Suprapubic skin (tissue), 4 donors: ENCODE data around the gene EPHA2. TPM values are rescaled to one million over a fixed set of nuclear protein-coding genes. Genes with fewer than 3 reads are reported as not detected.
A peak's percentile ranks its signal among the peaks of the same experiment; 100 is the strongest.

Source experiments
- DNase-seq, 2 donors: peaks; one replicate each; pipeline ENCODE4 v3.0.0-alpha.2; 2019; ENCODE audit warnings: low spot score in 2 of 2
- H3K27ac ChIP-seq: fragments of 200-600 bp; sonication (generic); one replicate; pipeline ENCODE4 v1.5.1; 2019
- H3K27me3 ChIP-seq: fragments of 200-600 bp; sonication (generic); one replicate; pipeline ENCODE4 v1.5.1; 2019
- H3K36me3 ChIP-seq: fragments of 200-600 bp; sonication (generic); one replicate; pipeline ENCODE4 v1.5.1; 2019
- H3K4me1 ChIP-seq: fragments of 200-600 bp; sonication (generic); one replicate; pipeline ENCODE4 v1.5.1; 2019
- H3K4me3 ChIP-seq: fragments of 200-600 bp; sonication (generic); one replicate; pipeline ENCODE4 v1.5.1; 2019; ENCODE audit warnings: mild to moderate bottlenecking
- H3K9me3 ChIP-seq: fragments of 200-600 bp; sonication (generic); one replicate; pipeline ENCODE4 v1.5.1; 2019
- EP300 ChIP-seq: sonication (generic); formaldehyde crosslinking; IDR thresholded peaks from one replicate; pipeline ENCODE4 v1.6.1; 2017; ENCODE audit warnings: antibody characterized with exemption
- POLR2A ChIP-seq, 2 donors: fragments of 450-650 bp; IDR thresholded peaks; one replicate each; pipeline ENCODE4 v1.6.1; 2017; ENCODE audit warnings: antibody characterized with exemption in 2 of 2, mild to moderate bottlenecking in 2 of 2, moderate library complexity in 2 of 2
- POLR2AphosphoS5 ChIP-seq, 3 donors: sonication (generic); formaldehyde crosslinking; IDR thresholded peaks; one replicate each; pipeline ENCODE4 v1.6.1; 2017; ENCODE audit warnings: antibody characterized with exemption in 3 of 3
- WGBS: methylation state at CpG from one replicate; pipeline ENCODE4 v1.1.5; 2018; 5-methylcytosine and 5-hydroxymethylcytosine counted together
- total RNA-seq, 4 donors: library from RNA; depleted of rRNA; stranded (reverse); fragments of >200 nt; gene quantifications; one replicate each; pipeline ENCODE4 v1.1.0, GENCODE V29; 2016
- TF ChIP-seq, protein P1 (sequence below), 2 donors: fragments of 200-600 bp in 1 of 2; fragments of 450-650 bp in 1 of 2; sonication (generic) in 1 of 2; IDR thresholded peaks; one replicate each; pipeline ENCODE4 v1.5.1; 2016 to 2019; ENCODE audit warnings: antibody characterized with exemption in 2 of 2, mild to moderate bottlenecking in 1 of 2, moderate library complexity in 1 of 2

Gene EPHA2
- total RNA-seq, 4 donors from 2014 or later = 59.0 to 145 (median 104) TPM

DNA sequence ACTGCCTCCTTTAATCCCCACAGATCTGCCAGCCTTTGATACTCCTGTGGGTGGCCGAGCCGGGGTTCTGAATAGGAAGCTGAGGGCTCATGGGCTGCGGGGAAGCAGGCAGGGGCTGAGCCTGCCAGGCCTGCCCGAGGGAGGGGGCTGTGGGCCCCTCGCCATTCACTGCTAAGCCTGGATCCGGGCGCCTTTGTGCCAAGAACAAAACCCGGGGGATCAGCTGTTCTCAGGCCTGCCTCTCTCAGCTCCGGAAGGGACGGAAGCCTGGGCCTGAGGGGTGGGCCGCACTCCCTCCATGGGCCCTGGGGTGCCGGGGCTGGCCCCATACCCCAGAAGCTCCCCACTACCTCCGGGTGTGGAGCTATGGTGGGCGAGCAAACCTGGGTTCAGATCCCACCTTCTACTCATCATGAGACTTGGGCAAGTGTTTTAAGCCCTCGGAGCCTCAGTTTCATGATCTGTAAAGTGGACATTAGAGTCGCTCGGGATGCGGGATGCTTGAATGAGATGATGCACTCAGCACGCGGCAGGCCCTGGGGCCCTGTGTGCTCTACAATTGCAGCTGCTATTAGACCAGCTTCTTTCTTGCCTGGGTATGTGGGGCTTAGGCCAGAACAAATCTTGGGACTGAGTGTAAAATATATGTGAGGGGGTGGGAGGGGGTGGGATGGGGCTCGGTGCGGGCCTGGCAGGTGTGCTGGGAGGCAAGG lies 19.2 kb upstream of the EPHA2 start:
- Histone ChIP-seq H3K27me3 (no peaks in the 10 kb centered on the region), H3K36me3 (no peaks in the 10 kb centered on the region), H3K4me3 (no peak overlapping the region), H3K27ac (peak overlapping the region; percentile 78), H3K4me1 (peaks cover 42% of the 10 kb centered on the region), H3K9me3 (no peaks in the 10 kb centered on the region)
- 40% methylated on average over 2 of the region's 22 CpGs for WGBS
- TF ChIP-seq POLR2AphosphoS5 (IDR thresholded peaks at IDR 0.05) = no peak
- TF ChIP-seq POLR2A (IDR thresholded peaks at IDR 0.05) = no peak
- TF ChIP-seq EP300 = no peak
- TF ChIP-seq, protein P1, sequence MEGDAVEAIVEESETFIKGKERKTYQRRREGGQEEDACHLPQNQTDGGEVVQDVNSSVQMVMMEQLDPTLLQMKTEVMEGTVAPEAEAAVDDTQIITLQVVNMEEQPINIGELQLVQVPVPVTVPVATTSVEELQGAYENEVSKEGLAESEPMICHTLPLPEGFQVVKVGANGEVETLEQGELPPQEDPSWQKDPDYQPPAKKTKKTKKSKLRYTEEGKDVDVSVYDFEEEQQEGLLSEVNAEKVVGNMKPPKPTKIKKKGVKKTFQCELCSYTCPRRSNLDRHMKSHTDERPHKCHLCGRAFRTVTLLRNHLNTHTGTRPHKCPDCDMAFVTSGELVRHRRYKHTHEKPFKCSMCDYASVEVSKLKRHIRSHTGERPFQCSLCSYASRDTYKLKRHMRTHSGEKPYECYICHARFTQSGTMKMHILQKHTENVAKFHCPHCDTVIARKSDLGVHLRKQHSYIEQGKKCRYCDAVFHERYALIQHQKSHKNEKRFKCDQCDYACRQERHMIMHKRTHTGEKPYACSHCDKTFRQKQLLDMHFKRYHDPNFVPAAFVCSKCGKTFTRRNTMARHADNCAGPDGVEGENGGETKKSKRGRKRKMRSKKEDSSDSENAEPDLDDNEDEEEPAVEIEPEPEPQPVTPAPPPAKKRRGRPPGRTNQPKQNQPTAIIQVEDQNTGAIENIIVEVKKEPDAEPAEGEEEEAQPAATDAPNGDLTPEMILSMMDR (IDR thresholded peaks at IDR 0.05) = no peak
- no peak for DNase-seq

DNA sequence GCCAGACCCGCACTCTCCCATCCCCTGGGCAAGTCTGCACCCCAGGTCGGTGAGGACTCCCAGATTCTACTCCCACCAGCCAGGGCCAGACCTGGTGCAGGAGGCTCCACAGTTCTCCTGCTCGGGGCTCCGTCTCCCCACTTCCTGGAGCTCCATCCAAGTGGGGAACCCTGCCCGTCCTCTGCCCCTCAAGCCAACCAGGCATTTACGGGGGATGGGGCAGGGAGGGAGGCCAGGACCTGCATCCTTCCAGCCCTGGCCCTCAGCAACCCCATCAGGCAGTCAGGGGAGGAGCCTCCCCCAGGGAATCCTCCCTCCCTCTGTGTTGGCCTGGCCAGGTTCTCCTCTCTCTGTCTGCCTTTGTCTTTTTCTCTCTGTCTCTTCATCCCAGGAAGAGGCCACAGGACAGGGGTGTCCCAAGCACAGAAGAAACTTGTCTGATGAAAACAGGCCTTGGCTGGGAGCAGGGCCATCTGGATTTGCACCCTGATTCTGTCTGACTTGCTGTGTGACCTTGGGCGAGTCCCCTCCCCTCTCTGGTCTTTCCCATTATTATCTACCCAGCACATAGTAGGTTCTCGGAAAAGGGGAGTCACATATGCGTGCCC lies 18.5 kb upstream of the EPHA2 start:
- Histone ChIP-seq H3K36me3 (no peaks in the 10 kb centered on the region), H3K9me3 (no peaks in the 10 kb centered on the region), H3K4me1 (peaks cover 42% of the 10 kb centered on the region), H3K4me3 (no peak overlapping the region), H3K27me3 (no peaks in the 10 kb centered on the region), H3K27ac (peak overlapping the region; percentile 3)
- TF ChIP-seq POLR2AphosphoS5 (IDR thresholded peaks at IDR 0.05) (no peak), POLR2A (IDR thresholded peaks at IDR 0.05) (no peak), EP300 (no peak)
- TF ChIP-seq, protein P1 (IDR thresholded peaks at IDR 0.05) = no peak
- WGBS = 71% methylated on average over 9 of the region's 9 CpGs
- DNase-seq = no peak

DNA sequence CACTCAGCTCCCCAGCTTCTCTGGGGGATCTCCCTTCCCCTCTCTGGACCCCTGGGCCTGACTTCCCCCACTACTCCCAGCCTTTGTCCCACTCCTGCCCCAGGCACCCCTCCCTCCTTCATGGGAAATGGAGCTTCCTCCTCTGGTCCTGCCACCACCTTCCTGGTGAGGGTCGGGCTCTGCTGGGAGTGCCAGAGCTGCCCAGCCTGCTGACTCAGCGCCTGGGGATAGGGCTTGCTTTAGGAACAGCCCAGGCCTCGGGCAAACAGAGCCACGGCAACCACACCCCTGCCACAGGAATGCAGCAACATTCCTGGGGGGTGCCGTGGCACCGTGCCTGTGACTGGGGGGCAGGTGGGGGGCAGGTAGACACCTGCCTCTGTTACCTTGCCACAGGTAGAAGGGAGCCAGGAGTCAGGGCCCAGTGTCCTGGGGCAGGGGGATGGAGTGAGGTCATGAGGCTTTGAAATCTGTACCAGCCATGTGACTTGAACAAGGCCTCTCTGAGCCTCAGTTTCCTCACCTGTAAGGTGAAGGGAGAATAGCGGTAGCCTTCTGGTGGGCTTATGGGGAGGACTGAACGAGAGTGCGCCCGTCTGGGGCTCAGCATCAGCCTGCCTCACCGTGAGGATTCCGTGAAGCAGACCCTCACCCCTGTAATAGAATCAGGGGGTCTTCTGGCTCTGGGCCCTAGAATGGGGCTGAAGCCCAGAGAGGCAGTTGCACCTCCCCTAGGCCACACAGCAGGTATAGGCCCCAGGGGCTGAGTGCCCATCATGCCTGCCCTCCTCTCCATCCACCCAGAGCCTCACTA lies 17.8 kb upstream of the EPHA2 start:
- DNase-seq = no peak
- TF ChIP-seq POLR2AphosphoS5 (IDR thresholded peaks at IDR 0.05) (peak in 1 of 3 donors; percentile 19), EP300 (no peak)
- H3K4me1 ChIP-seq = peaks cover 42% of the 10 kb centered on the region
- H3K27me3 ChIP-seq = no peaks in the 10 kb centered on the region
- peak overlapping the region; percentile 18 for H3K27ac ChIP-seq
- no peaks in the 10 kb centered on the region for H3K36me3 ChIP-seq
- H3K4me3 ChIP-seq = no peak overlapping the region
- WGBS = 50% methylated on average over 12 of the region's 12 CpGs
- no peaks in the 10 kb centered on the region for H3K9me3 ChIP-seq

DNA sequence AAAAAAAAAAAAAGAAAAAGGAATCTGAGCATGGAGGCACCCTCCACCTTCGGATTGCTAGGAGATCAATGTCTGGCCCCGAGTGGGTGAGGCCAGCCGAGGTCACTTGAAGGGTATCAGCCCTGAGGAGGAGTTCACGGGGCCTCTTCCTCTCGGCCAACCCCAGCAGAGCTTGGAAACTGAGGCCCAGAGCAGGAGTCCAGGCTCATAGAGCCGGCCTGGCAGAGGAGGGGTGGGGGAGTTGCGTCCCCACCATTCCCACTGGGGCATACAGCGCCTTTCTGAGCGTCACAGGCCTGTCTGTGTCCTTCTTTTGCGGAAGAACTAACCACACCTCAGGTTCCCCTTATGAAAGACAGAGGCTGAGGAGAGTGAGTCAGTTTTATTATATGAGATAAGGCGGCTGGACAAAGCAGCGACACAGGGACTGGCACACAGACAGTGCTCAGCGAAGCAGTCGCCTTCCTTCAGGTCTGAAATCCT lies 17.1 kb upstream of the EPHA2 start:
- DNase-seq = no peak
- peaks cover 43% of the 10 kb centered on the region for H3K4me1 ChIP-seq
- WGBS = 70% methylated on average over 14 of the region's 14 CpGs
- H3K27ac ChIP-seq = peak overlapping the region; percentile 18
- TF ChIP-seq, protein P1 (IDR thresholded peaks at IDR 0.05) = no peak
- TF ChIP-seq POLR2A (IDR thresholded peaks at IDR 0.05) (no peak), EP300 (no peak), POLR2AphosphoS5 (IDR thresholded peaks at IDR 0.05) (no peak)
- H3K9me3 ChIP-seq = no peaks in the 10 kb centered on the region
- H3K36me3 ChIP-seq = no peaks in the 10 kb centered on the region
- H3K27me3 ChIP-seq = no peaks in the 10 kb centered on the region
- H3K4me3 ChIP-seq = no peak overlapping the region

DNA sequence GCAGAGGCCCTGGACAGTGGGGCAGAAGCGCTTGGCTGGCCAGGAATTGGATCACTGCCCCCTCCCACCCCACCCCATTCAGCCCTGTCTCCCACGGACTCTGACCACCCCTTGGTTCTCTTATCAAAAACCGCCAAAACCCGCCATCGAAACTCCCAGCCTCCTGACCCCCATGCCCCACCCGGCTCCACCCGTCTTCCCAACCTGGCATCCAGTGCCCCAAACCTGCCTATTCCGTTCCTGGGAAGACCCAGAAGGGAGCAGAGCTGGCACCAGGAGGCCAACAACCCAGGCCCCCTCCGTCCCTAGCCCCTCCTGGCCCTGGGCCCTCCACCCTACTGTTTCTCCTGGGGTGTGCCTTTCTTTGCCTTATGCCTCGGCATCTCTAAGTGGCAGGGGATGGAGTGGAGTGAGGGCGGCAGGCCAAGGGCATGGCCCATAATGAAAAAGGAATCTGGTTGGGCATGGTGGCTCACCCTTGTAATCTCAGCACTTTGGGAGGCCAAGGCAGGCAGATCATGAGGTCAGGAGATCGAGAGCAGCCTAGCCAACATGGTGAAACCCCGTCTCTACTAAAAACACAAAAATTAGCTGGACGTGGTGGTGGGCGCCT lies 16.5 kb upstream of the EPHA2 start:
- H3K9me3 ChIP-seq = no peaks in the 10 kb centered on the region
- no peak overlapping the region for H3K4me3 ChIP-seq
- H3K27ac ChIP-seq = no peak overlapping the region
- no peaks in the 10 kb centered on the region for H3K27me3 ChIP-seq
- WGBS = 90% methylated on average over 13 of the region's 15 CpGs
- no peaks in the 10 kb centered on the region for H3K36me3 ChIP-seq
- H3K4me1 ChIP-seq = peaks cover 50% of the 10 kb centered on the region
- peak in 1 of 2 donors; percentile 64 for DNase-seq
- TF ChIP-seq EP300 = no peak
- TF ChIP-seq, protein P1 (IDR thresholded peaks at IDR 0.05) = no peak
- no peak for TF ChIP-seq POLR2A (IDR thresholded peaks at IDR 0.05)
- no peak for TF ChIP-seq POLR2AphosphoS5 (IDR thresholded peaks at IDR 0.05)
